ENCODE results near the gene CDK12. TPM values are rescaled to one million over a fixed set of nuclear protein-coding genes. Genes with fewer than 3 reads are reported as not detected.

CDK12 gene
- total and polyA plus RNA-seq, 2 donors (not counting 1 experiment from before 2014, with no cell fraction given), result 19.4 to 24.9 TPM

DNA sequence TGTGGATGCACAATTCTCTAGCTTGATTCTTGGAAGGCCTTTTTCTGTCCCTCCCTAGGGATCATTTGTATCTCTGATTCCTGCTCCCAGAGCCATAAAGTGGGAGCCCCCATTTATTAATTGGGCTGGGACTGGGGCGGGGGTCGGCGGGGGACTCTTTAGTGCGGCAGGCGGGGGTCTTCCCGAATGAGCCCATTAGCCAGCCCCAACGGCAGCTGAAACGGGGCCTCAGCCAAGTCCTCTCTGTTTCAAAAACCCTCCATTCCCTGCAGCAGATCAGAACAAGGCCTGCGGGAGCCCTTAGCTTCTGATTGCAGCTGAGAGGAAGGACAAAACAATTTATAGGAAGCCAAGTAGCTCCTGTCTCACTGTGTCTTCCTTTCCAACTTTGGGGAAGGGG lies 79.3 kb downstream of the CDK12 start:
- DNase-seq (ENCODE audit: low read depth in 2 of 2), result no peak
- Histone ChIP-seq H3K27me3 (ENCODE audit: control insufficient read depth, insufficient read depth, low read length) (no peaks in the 10 kb centered on the region), H3K4me1 (ENCODE audit: control insufficient read depth, extremely low read depth, insufficient read depth, low read length) (no peaks in the 10 kb centered on the region), H2AFZ (ENCODE audit: low read length) (no peak overlapping the region), H4K20me1 (ENCODE audit: control insufficient read depth, extremely low read depth, insufficient read depth, low read length) (peaks cover 2% of the 10 kb centered on the region), H3K79me2 (ENCODE audit: control insufficient read depth, insufficient read depth, low read length) (no peaks in the 10 kb centered on the region), H3K9me3 (ENCODE audit: control insufficient read depth, insufficient read depth, low read depth, low read length) (no peaks in the 10 kb centered on the region), H3K9ac (ENCODE audit: insufficient read depth, low read length) (no peak overlapping the region), H3K4me2 (ENCODE audit: extremely low read depth, insufficient read depth, low read length) (no peak overlapping the region), H3K27ac (ENCODE audit: insufficient read depth, low read length) (no peak overlapping the region), H3K4me3 (replicated peaks in 1 of 4; ENCODE audit: control extremely low read depth in 1 of 4, insufficient read depth in 1 of 4, low read depth in 3 of 4, low read length in 4 of 4) (no peak overlapping the region), H3K36me3 (ENCODE audit: control insufficient read depth, insufficient read depth, low read length) (no peaks in the 10 kb centered on the region)
- no peak for TF ChIP-seq EZH2 (IDR thresholded peaks at IDR 0.05; ENCODE audit: low read length, missing control alignments)
- TF ChIP-seq, protein P1, sequence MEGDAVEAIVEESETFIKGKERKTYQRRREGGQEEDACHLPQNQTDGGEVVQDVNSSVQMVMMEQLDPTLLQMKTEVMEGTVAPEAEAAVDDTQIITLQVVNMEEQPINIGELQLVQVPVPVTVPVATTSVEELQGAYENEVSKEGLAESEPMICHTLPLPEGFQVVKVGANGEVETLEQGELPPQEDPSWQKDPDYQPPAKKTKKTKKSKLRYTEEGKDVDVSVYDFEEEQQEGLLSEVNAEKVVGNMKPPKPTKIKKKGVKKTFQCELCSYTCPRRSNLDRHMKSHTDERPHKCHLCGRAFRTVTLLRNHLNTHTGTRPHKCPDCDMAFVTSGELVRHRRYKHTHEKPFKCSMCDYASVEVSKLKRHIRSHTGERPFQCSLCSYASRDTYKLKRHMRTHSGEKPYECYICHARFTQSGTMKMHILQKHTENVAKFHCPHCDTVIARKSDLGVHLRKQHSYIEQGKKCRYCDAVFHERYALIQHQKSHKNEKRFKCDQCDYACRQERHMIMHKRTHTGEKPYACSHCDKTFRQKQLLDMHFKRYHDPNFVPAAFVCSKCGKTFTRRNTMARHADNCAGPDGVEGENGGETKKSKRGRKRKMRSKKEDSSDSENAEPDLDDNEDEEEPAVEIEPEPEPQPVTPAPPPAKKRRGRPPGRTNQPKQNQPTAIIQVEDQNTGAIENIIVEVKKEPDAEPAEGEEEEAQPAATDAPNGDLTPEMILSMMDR (conservative IDR thresholded peaks at IDR 0.05 in 1 of 2, IDR thresholded peaks at IDR 0.05 in 1 of 2; ENCODE audit: low read depth in 1 of 2, low read length in 2 of 2), result no peak

DNA sequence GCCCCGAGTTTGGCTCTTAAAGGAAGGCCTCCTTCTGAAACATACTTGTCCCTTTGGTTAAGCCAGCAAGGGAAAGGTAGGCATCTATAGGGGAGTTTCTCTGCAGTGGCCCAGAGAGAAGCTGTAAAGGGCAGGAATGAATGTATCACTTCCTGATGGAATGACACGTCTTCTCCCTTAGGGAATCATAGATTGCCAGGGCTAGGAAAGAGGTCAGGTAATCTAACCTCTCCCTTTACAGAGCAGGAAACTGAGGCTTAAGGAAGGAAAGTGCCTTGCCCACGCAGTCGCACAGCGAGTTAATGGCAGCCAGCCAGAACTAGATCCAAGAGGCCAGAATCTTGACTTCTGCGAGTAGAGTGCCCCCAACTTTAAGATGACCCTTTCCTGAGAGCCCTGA lies 80.4 kb downstream of the CDK12 start:
- no peaks in the 10 kb centered on the region for H3K27me3 ChIP-seq (ENCODE audit: control insufficient read depth, insufficient read depth, low read length)
- TF ChIP-seq, protein P1 (conservative IDR thresholded peaks at IDR 0.05 in 1 of 2, IDR thresholded peaks at IDR 0.05 in 1 of 2; ENCODE audit: low read depth in 1 of 2, low read length in 2 of 2), result no peak
- no peak for TF ChIP-seq EZH2 (IDR thresholded peaks at IDR 0.05; ENCODE audit: low read length, missing control alignments)

DNA sequence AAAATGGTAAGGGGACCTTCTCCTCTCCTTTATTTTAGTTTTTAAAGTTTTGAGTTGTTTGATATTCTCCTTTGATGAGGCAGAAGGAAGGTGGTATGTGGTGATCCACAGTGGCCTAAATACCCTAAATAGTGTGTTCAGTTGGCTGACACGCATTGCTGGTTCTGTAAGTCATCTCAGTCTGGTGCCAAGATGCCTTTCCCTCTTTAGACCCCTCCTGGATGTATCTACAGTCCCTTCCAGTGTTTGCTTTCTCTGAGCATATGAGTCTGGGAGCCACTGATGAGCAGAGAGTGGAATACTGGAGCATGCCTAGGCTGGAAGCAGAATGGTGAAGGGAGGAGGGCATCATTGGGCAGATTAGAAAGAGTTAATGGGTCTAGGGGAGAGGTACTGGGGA lies 81.9 kb downstream of the CDK12 start:
- TF ChIP-seq, protein P1 (conservative IDR thresholded peaks at IDR 0.05 in 1 of 2, IDR thresholded peaks at IDR 0.05 in 1 of 2; ENCODE audit: low read depth in 1 of 2, low read length in 2 of 2), result no peak
- TF ChIP-seq EZH2 (IDR thresholded peaks at IDR 0.05; ENCODE audit: low read length, missing control alignments), result no peak
- no peak overlapping the region for H3K27ac ChIP-seq (ENCODE audit: insufficient read depth, low read length)
- H3K4me1 ChIP-seq (ENCODE audit: control insufficient read depth, extremely low read depth, insufficient read depth, low read length), result no peaks in the 10 kb centered on the region
- no peak for DNase-seq (ENCODE audit: low read depth in 2 of 2)
- H4K20me1 ChIP-seq (ENCODE audit: control insufficient read depth, extremely low read depth, insufficient read depth, low read length), result peaks cover 2% of the 10 kb centered on the region
- H3K4me2 ChIP-seq (ENCODE audit: extremely low read depth, insufficient read depth, low read length), result no peak overlapping the region
- no peaks in the 10 kb centered on the region for H3K27me3 ChIP-seq (ENCODE audit: control insufficient read depth, insufficient read depth, low read length)
- H3K36me3 ChIP-seq (ENCODE audit: control insufficient read depth, insufficient read depth, low read length), result no peaks in the 10 kb centered on the region
- H3K4me3 ChIP-seq (replicated peaks in 1 of 4; ENCODE audit: control extremely low read depth in 1 of 4, insufficient read depth in 1 of 4, low read depth in 3 of 4, low read length in 4 of 4), result no peak overlapping the region
- H3K9me3 ChIP-seq (ENCODE audit: control insufficient read depth, insufficient read depth, low read depth, low read length), result no peaks in the 10 kb centered on the region
- H3K79me2 ChIP-seq (ENCODE audit: control insufficient read depth, insufficient read depth, low read length), result no peaks in the 10 kb centered on the region
- H3K9ac ChIP-seq (ENCODE audit: insufficient read depth, low read length), result no peak overlapping the region
- no peak overlapping the region for H2AFZ ChIP-seq (ENCODE audit: low read length)

More for the DNA sequence above, 80.4 kb downstream of the CDK12 start:
- Histone ChIP-seq H3K9ac (ENCODE audit: insufficient read depth, low read length) (no peak overlapping the region), H3K79me2 (ENCODE audit: control insufficient read depth, insufficient read depth, low read length) (no peaks in the 10 kb centered on the region), H3K9me3 (ENCODE audit: control insufficient read depth, insufficient read depth, low read depth, low read length) (no peaks in the 10 kb centered on the region), H3K4me1 (ENCODE audit: control insufficient read depth, extremely low read depth, insufficient read depth, low read length) (no peaks in the 10 kb centered on the region), H3K4me2 (ENCODE audit: extremely low read depth, insufficient read depth, low read length) (no peak overlapping the region), H4K20me1 (ENCODE audit: control insufficient read depth, extremely low read depth, insufficient read depth, low read length) (peaks cover 2% of the 10 kb centered on the region), H2AFZ (ENCODE audit: low read length) (no peak overlapping the region), H3K4me3 (replicated peaks in 1 of 4; ENCODE audit: control extremely low read depth in 1 of 4, insufficient read depth in 1 of 4, low read depth in 3 of 4, low read length in 4 of 4) (no peak overlapping the region), H3K27ac (ENCODE audit: insufficient read depth, low read length) (no peak overlapping the region), H3K36me3 (ENCODE audit: control insufficient read depth, insufficient read depth, low read length) (no peaks in the 10 kb centered on the region)
- DNase-seq (ENCODE audit: low read depth in 2 of 2), result no peak

Data from fibroblast of lung (primary cell).